ENCODE results near the gene POLR2M. TPM values are rescaled to one million over a fixed set of nuclear protein-coding genes. Genes with fewer than 3 reads are reported as not detected.

POLR2M gene
- total RNA-seq, 1 donor from 2014 or later: 1,069 TPM

- H3K27me3 Mint-ChIP-seq (ENCODE audit: insufficient read depth, low read depth): no peaks in the 10 kb centered on the region
- Histone ChIP-seq H3K9ac (no peak overlapping the region), H3F3A (ENCODE audit: low read depth) (no peaks in the 10 kb centered on the region), H3K9me3 (ENCODE audit: low read depth) (no peaks in the 10 kb centered on the region), H2AFZ (replicated peaks) (peak overlapping the region; percentile 95), H3K27ac (no peak overlapping the region), H4K20me1 (ENCODE audit: low read depth) (peaks cover 4% of the 10 kb centered on the region), H3K36me3 (peaks cover 4% of the 10 kb centered on the region), H3K27me3 (peaks cover 30% of the 10 kb centered on the region), H3K79me2 (ENCODE audit: low read depth) (peaks cover 40% of the 10 kb centered on the region), H3K4me1 (peaks cover 9% of the 10 kb centered on the region), H3K4me3 (peak overlapping the region; percentile 79), H3K4me2 (peak overlapping the region; percentile 92)
- no peak for DNase-seq (ENCODE audit: low spot score)
- H3K4me3 Mint-ChIP-seq: peak overlapping the region; percentile 96
- peaks cover 4% of the 10 kb centered on the region for H3K36me3 Mint-ChIP-seq
- TF ChIP-seq CTCF (IDR thresholded peaks at IDR 0.05) (no peak), EZH2phosphoT487 (IDR thresholded peaks at IDR 0.05) (no peak), EZH2 (IDR thresholded peaks at IDR 0.05) (no peak)
- peaks cover 15% of the 10 kb centered on the region for H3K4me1 Mint-ChIP-seq
- no peaks in the 10 kb centered on the region for H3K9me3 Mint-ChIP-seq
- H3K27ac Mint-ChIP-seq: peak overlapping the region; percentile 64
These were observed 639 bp upstream of the POLR2M start for GRCh38 chr15:57705746-57706404.

GRCh38 chr15:57708047-57708446, 1.5 kb downstream of the POLR2M start:
- Histone ChIP-seq H3F3A (ENCODE audit: low read depth) (no peaks in the 10 kb centered on the region), H3K4me3 (peak overlapping the region; percentile 79), H2AFZ (replicated peaks) (no peak overlapping the region), H4K20me1 (ENCODE audit: low read depth) (peaks cover 4% of the 10 kb centered on the region), H3K4me1 (peaks cover 9% of the 10 kb centered on the region), H3K27ac (no peak overlapping the region), H3K9me3 (ENCODE audit: low read depth) (no peaks in the 10 kb centered on the region), H3K36me3 (peaks cover 4% of the 10 kb centered on the region), H3K79me2 (ENCODE audit: low read depth) (peaks cover 40% of the 10 kb centered on the region), H3K27me3 (peaks cover 16% of the 10 kb centered on the region), H3K4me2 (peak overlapping the region; percentile 92), H3K9ac (peak overlapping the region; percentile 77)
- peaks cover 16% of the 10 kb centered on the region for H3K36me3 Mint-ChIP-seq
- peaks cover 15% of the 10 kb centered on the region for H3K4me1 Mint-ChIP-seq
- no peaks in the 10 kb centered on the region for H3K27me3 Mint-ChIP-seq (ENCODE audit: insufficient read depth, low read depth)
- H3K9me3 Mint-ChIP-seq: no peaks in the 10 kb centered on the region
- peak overlapping the region; percentile 96 for H3K4me3 Mint-ChIP-seq
- no peak for TF ChIP-seq CTCF (IDR thresholded peaks at IDR 0.05)
- TF ChIP-seq EZH2 (IDR thresholded peaks at IDR 0.05): no peak
- TF ChIP-seq EZH2phosphoT487 (IDR thresholded peaks at IDR 0.05): no peak
- DNase-seq (ENCODE audit: low spot score): no peak
- no peak overlapping the region for H3K27ac Mint-ChIP-seq

- peaks cover 3% of the 10 kb centered on the region for H3K36me3 ChIP-seq
- Mint-ChIP-seq H3K4me1 (no peaks in the 10 kb centered on the region), H3K9me3 (no peaks in the 10 kb centered on the region), H3K4me3 (no peak overlapping the region), H3K27me3 (ENCODE audit: insufficient read depth, low read depth) (no peaks in the 10 kb centered on the region), H3K27ac (no peak overlapping the region), H3K36me3 (peaks cover 12% of the 10 kb centered on the region)
- no peak overlapping the region for H3K4me2 ChIP-seq
- H3K4me3 ChIP-seq: no peak overlapping the region
- H3K79me2 ChIP-seq (ENCODE audit: low read depth): no peaks in the 10 kb centered on the region
- H3K9me3 ChIP-seq (ENCODE audit: low read depth): no peaks in the 10 kb centered on the region
- H3K9ac ChIP-seq: no peak overlapping the region
- no peak overlapping the region for H3K27ac ChIP-seq
- H3K4me1 ChIP-seq: no peaks in the 10 kb centered on the region
- no peaks in the 10 kb centered on the region for H3F3A ChIP-seq (ENCODE audit: low read depth)
- H2AFZ ChIP-seq (replicated peaks): no peak overlapping the region
- no peaks in the 10 kb centered on the region for H3K27me3 ChIP-seq
- no peak for DNase-seq (ENCODE audit: low spot score)
- no peaks in the 10 kb centered on the region for H4K20me1 ChIP-seq (ENCODE audit: low read depth)
- no peak for TF ChIP-seq EZH2phosphoT487 (IDR thresholded peaks at IDR 0.05)
- no peak for TF ChIP-seq EZH2 (IDR thresholded peaks at IDR 0.05)
- TF ChIP-seq CTCF (IDR thresholded peaks at IDR 0.05): no peak
These were observed 11.8 kb downstream of the POLR2M start for GRCh38 chr15:57718309-57718708.
